ENCODE data around the gene CACNB2. TPM values are rescaled to one million over a fixed set of nuclear protein-coding genes. Genes with fewer than 3 reads are reported as not detected.

The CACNB2 gene
- total and polyA plus RNA-seq, 2 donors = 0.85 to 3.9 TPM

- Histone ChIP-seq H3K4me3 (ENCODE audit: low read length in 2 of 2) (no peak overlapping the region), H3K27me3 (ENCODE audit: control insufficient read depth in 2 of 2, insufficient read depth in 1 of 2, low read length in 1 of 2) (no peaks in the 10 kb centered on the region), H3K36me3 (ENCODE audit: control insufficient read depth in 2 of 2, insufficient read depth in 2 of 2, low read length in 1 of 2) (no peaks in the 10 kb centered on the region), H3K4me1 (ENCODE audit: control insufficient read depth in 2 of 2, insufficient read depth in 2 of 2, low read length in 2 of 2) (no peaks in the 10 kb centered on the region), H3K27ac (ENCODE audit: low read depth in 1 of 2, low read length in 1 of 2) (no peak overlapping the region), H3K9me3 (ENCODE audit: control insufficient read depth in 2 of 2, insufficient read depth in 1 of 2, low read length in 1 of 2) (no peaks in the 10 kb centered on the region)
- DNase-seq (ENCODE audit: low read depth in 6 of 9, low spot score in 9 of 9) = no peak
- 96% methylated on average over 9 of the region's 9 CpGs for WGBS
These were observed 158.0 kb downstream of the CACNB2 start for GRCh38 chr10:18298256-18298655.

GRCh38 chr10:18303851-18304801 is 163.9 kb downstream of the CACNB2 start:
- H3K9me3 ChIP-seq (ENCODE audit: control insufficient read depth in 2 of 2, insufficient read depth in 1 of 2, low read length in 1 of 2) = no peaks in the 10 kb centered on the region
- no peaks in the 10 kb centered on the region for H3K27me3 ChIP-seq (ENCODE audit: control insufficient read depth in 2 of 2, insufficient read depth in 1 of 2, low read length in 1 of 2)
- H3K36me3 ChIP-seq (ENCODE audit: control insufficient read depth in 2 of 2, insufficient read depth in 2 of 2, low read length in 1 of 2) = no peaks in the 10 kb centered on the region
- WGBS = 84% methylated on average over 12 of the region's 12 CpGs
- no peak overlapping the region for H3K27ac ChIP-seq (ENCODE audit: low read depth in 1 of 2, low read length in 1 of 2)
- no peak for DNase-seq (ENCODE audit: low read depth in 6 of 9, low spot score in 9 of 9)
- H3K4me1 ChIP-seq (ENCODE audit: control insufficient read depth in 2 of 2, insufficient read depth in 2 of 2, low read length in 2 of 2) = no peaks in the 10 kb centered on the region
- H3K4me3 ChIP-seq (ENCODE audit: low read length in 2 of 2) = no peak overlapping the region

- no peaks in the 10 kb centered on the region for H3K9me3 ChIP-seq (ENCODE audit: control insufficient read depth in 2 of 2, insufficient read depth in 1 of 2, low read length in 1 of 2)
- no peaks in the 10 kb centered on the region for H3K27me3 ChIP-seq (ENCODE audit: control insufficient read depth in 2 of 2, insufficient read depth in 1 of 2, low read length in 1 of 2)
- H3K27ac ChIP-seq (ENCODE audit: low read depth in 1 of 2, low read length in 1 of 2) = no peak overlapping the region
- WGBS = 67% methylated on average over 3 of the region's 3 CpGs
- H3K4me3 ChIP-seq (ENCODE audit: low read length in 2 of 2) = no peak overlapping the region
- H3K36me3 ChIP-seq (ENCODE audit: control insufficient read depth in 2 of 2, insufficient read depth in 2 of 2, low read length in 1 of 2) = no peaks in the 10 kb centered on the region
- DNase-seq (ENCODE audit: low read depth in 6 of 9, low spot score in 9 of 9) = no peak
- H3K4me1 ChIP-seq (ENCODE audit: control insufficient read depth in 2 of 2, insufficient read depth in 2 of 2, low read length in 2 of 2) = no peaks in the 10 kb centered on the region
These were observed 165.8 kb downstream of the CACNB2 start for GRCh38 chr10:18306031-18306430.

- no peak for DNase-seq (ENCODE audit: low read depth in 6 of 9, low spot score in 9 of 9)
- H3K4me1 ChIP-seq (ENCODE audit: control insufficient read depth in 2 of 2, insufficient read depth in 2 of 2, low read length in 2 of 2) = no peaks in the 10 kb centered on the region
- no peaks in the 10 kb centered on the region for H3K27me3 ChIP-seq (ENCODE audit: control insufficient read depth in 2 of 2, insufficient read depth in 1 of 2, low read length in 1 of 2)
- WGBS = 90% methylated on average over 3 of the region's 3 CpGs
- no peaks in the 10 kb centered on the region for H3K36me3 ChIP-seq (ENCODE audit: control insufficient read depth in 2 of 2, insufficient read depth in 2 of 2, low read length in 1 of 2)
- H3K4me3 ChIP-seq (ENCODE audit: low read length in 2 of 2) = no peak overlapping the region
- H3K27ac ChIP-seq (ENCODE audit: low read depth in 1 of 2, low read length in 1 of 2) = no peak overlapping the region
- no peaks in the 10 kb centered on the region for H3K9me3 ChIP-seq (ENCODE audit: control insufficient read depth in 2 of 2, insufficient read depth in 1 of 2, low read length in 1 of 2)
These were observed 168.4 kb downstream of the CACNB2 start for GRCh38 chr10:18308600-18308999.

- Histone ChIP-seq H3K9me3 (ENCODE audit: control insufficient read depth in 2 of 2, insufficient read depth in 1 of 2, low read length in 1 of 2) (no peaks in the 10 kb centered on the region), H3K27me3 (ENCODE audit: control insufficient read depth in 2 of 2, insufficient read depth in 1 of 2, low read length in 1 of 2) (no peaks in the 10 kb centered on the region), H3K4me1 (ENCODE audit: control insufficient read depth in 2 of 2, insufficient read depth in 2 of 2, low read length in 2 of 2) (no peaks in the 10 kb centered on the region), H3K4me3 (ENCODE audit: low read length in 2 of 2) (no peak overlapping the region), H3K27ac (ENCODE audit: low read depth in 1 of 2, low read length in 1 of 2) (no peak overlapping the region), H3K36me3 (ENCODE audit: control insufficient read depth in 2 of 2, insufficient read depth in 2 of 2, low read length in 1 of 2) (no peaks in the 10 kb centered on the region)
- WGBS = 94% methylated on average over 2 of the region's 2 CpGs
- no peak for DNase-seq (ENCODE audit: low read depth in 6 of 9, low spot score in 9 of 9)
These were observed 170.5 kb downstream of the CACNB2 start for GRCh38 chr10:18310761-18311160.

GRCh38 chr10:18312374-18313139 is 172.3 kb downstream of the CACNB2 start:
- no peaks in the 10 kb centered on the region for H3K27me3 ChIP-seq (ENCODE audit: control insufficient read depth in 2 of 2, insufficient read depth in 1 of 2, low read length in 1 of 2)
- no peaks in the 10 kb centered on the region for H3K36me3 ChIP-seq (ENCODE audit: control insufficient read depth in 2 of 2, insufficient read depth in 2 of 2, low read length in 1 of 2)
- DNase-seq (ENCODE audit: low read depth in 6 of 9, low spot score in 9 of 9) = peak in 2 of 9 donors; percentile 0 to 15
- 61% methylated on average over 7 of the region's 7 CpGs for WGBS
- H3K9me3 ChIP-seq (ENCODE audit: control insufficient read depth in 2 of 2, insufficient read depth in 1 of 2, low read length in 1 of 2) = no peaks in the 10 kb centered on the region
- no peaks in the 10 kb centered on the region for H3K4me1 ChIP-seq (ENCODE audit: control insufficient read depth in 2 of 2, insufficient read depth in 2 of 2, low read length in 2 of 2)
- H3K27ac ChIP-seq (ENCODE audit: low read depth in 1 of 2, low read length in 1 of 2) = no peak overlapping the region
- H3K4me3 ChIP-seq (ENCODE audit: low read length in 2 of 2) = no peak overlapping the region

GRCh38 chr10:18313140-18313530 is 172.9 kb downstream of the CACNB2 start:
- no peaks in the 10 kb centered on the region for H3K9me3 ChIP-seq (ENCODE audit: control insufficient read depth in 2 of 2, insufficient read depth in 1 of 2, low read length in 1 of 2)
- WGBS = 90% methylated on average over 10 of the region's 10 CpGs
- no peak overlapping the region for H3K27ac ChIP-seq (ENCODE audit: low read depth in 1 of 2, low read length in 1 of 2)
- no peaks in the 10 kb centered on the region for H3K36me3 ChIP-seq (ENCODE audit: control insufficient read depth in 2 of 2, insufficient read depth in 2 of 2, low read length in 1 of 2)
- no peaks in the 10 kb centered on the region for H3K27me3 ChIP-seq (ENCODE audit: control insufficient read depth in 2 of 2, insufficient read depth in 1 of 2, low read length in 1 of 2)
- H3K4me3 ChIP-seq (ENCODE audit: low read length in 2 of 2) = no peak overlapping the region
- DNase-seq (ENCODE audit: low read depth in 6 of 9, low spot score in 9 of 9) = no peak
- no peaks in the 10 kb centered on the region for H3K4me1 ChIP-seq (ENCODE audit: control insufficient read depth in 2 of 2, insufficient read depth in 2 of 2, low read length in 2 of 2)

- WGBS = 97% methylated on average over 6 of the region's 6 CpGs
- Histone ChIP-seq H3K36me3 (ENCODE audit: control insufficient read depth in 2 of 2, insufficient read depth in 2 of 2, low read length in 1 of 2) (no peaks in the 10 kb centered on the region), H3K27ac (ENCODE audit: low read depth in 1 of 2, low read length in 1 of 2) (no peak overlapping the region), H3K9me3 (ENCODE audit: control insufficient read depth in 2 of 2, insufficient read depth in 1 of 2, low read length in 1 of 2) (no peaks in the 10 kb centered on the region), H3K27me3 (ENCODE audit: control insufficient read depth in 2 of 2, insufficient read depth in 1 of 2, low read length in 1 of 2) (no peaks in the 10 kb centered on the region), H3K4me3 (ENCODE audit: low read length in 2 of 2) (no peak overlapping the region), H3K4me1 (ENCODE audit: control insufficient read depth in 2 of 2, insufficient read depth in 2 of 2, low read length in 2 of 2) (no peaks in the 10 kb centered on the region)
- DNase-seq (ENCODE audit: low read depth in 6 of 9, low spot score in 9 of 9) = no peak
These were observed 173.4 kb downstream of the CACNB2 start for GRCh38 chr10:18313626-18314025.

GRCh38 chr10:18319628-18320027 is 179.4 kb downstream of the CACNB2 start:
- Histone ChIP-seq H3K4me3 (ENCODE audit: low read length in 2 of 2) (no peak overlapping the region), H3K9me3 (ENCODE audit: control insufficient read depth in 2 of 2, insufficient read depth in 1 of 2, low read length in 1 of 2) (no peaks in the 10 kb centered on the region), H3K27ac (ENCODE audit: low read depth in 1 of 2, low read length in 1 of 2) (no peak overlapping the region), H3K27me3 (ENCODE audit: control insufficient read depth in 2 of 2, insufficient read depth in 1 of 2, low read length in 1 of 2) (no peaks in the 10 kb centered on the region), H3K4me1 (ENCODE audit: control insufficient read depth in 2 of 2, insufficient read depth in 2 of 2, low read length in 2 of 2) (no peaks in the 10 kb centered on the region), H3K36me3 (ENCODE audit: control insufficient read depth in 2 of 2, insufficient read depth in 2 of 2, low read length in 1 of 2) (no peaks in the 10 kb centered on the region)
- 98% methylated on average over 3 of the region's 3 CpGs for WGBS
- no peak for DNase-seq (ENCODE audit: low read depth in 6 of 9, low spot score in 9 of 9)

All from thymus (tissue), 11 donors.